Hepatocyte (in vitro differentiated cells): ENCODE results near the gene HAAO.

ENCODE experiments used
- CTCF ChIP-seq: fragments of 200-600 bp; sonication (generic); IDR thresholded peaks from 2 replicates; pipeline ENCODE4 v1.5.1; 2016; ENCODE audit warnings: antibody characterized with exemption, mild to moderate bottlenecking; ENCODE audit not compliant: poor library complexity
- EZH2 ChIP-seq: fragments of 200-600 bp; sonication (generic); IDR thresholded peaks from 2 replicates; pipeline ENCODE4 v1.6.1; 2016; ENCODE audit warnings: antibody characterized with exemption, mild to moderate bottlenecking, borderline replicate concordance
- EZH2phosphoT487 ChIP-seq: fragments of 200-600 bp; sonication (generic); IDR thresholded peaks from one replicate; pipeline ENCODE4 v1.6.1; 2018; ENCODE audit warnings: antibody characterized with exemption, mild to moderate bottlenecking, low read depth, moderate library complexity; ENCODE audit not compliant: unreplicated experiment, severe bottlenecking

GRCh38 chr2:42824454-42824807 lies 32.0 kb upstream of the HAAO start:
- TF ChIP-seq EZH2 (no peak), CTCF (no peak), EZH2phosphoT487 (no peak)
